K562 (cell line): ENCODE results near the gene DNAJC9. TPM values are rescaled to one million over a fixed set of nuclear protein-coding genes. Genes with fewer than 3 reads are reported as not detected.

Source experiments
- BRD9 ChIP-seq: fragments of 450-650 bp; IDR thresholded peaks from 2 replicates; pipeline ENCODE4 v1.6.1; 2018; ENCODE audit warnings: low read depth; ENCODE audit not compliant: partially characterized antibody
- DMBX1 ChIP-seq: fragments of 250-450 bp; sonication (Bioruptor Pico); IDR thresholded peaks from 2 replicates; pipeline ENCODE4 v1.8.0; 2022; ENCODE audit warnings: inconsistent platforms, mild to moderate bottlenecking, moderate library complexity, borderline replicate concordance
- ELF1 ChIP-seq: fragments of 200-800 bp; sonication (Bioruptor generic); IDR thresholded peaks from 2 replicates; pipeline ENCODE4 v1.6.1; 2016; ENCODE audit warnings: missing genetic modification characterization, missing compliant biosample characterization
- FIP1L1 ChIP-seq: fragments of 200-400 bp; formaldehyde crosslinking; IDR thresholded peaks from 2 replicates; pipeline ENCODE4 v1.6.1; 2018; ENCODE audit warnings: mild to moderate bottlenecking, low read depth, low read length; ENCODE audit not compliant: poor library complexity, severe bottlenecking
- FOXJ2 ChIP-seq: fragments of 200-800 bp; sonication (Bioruptor generic); IDR thresholded peaks from 2 replicates; pipeline ENCODE4 v1.6.1; 2016; ENCODE audit warnings: missing genetic modification characterization, missing compliant biosample characterization
- FUS ChIP-seq: fragments of 200-400 bp; formaldehyde crosslinking; optimal IDR thresholded peaks from 2 replicates; pipeline ENCODE3; 2017; ENCODE audit warnings: low read depth, low read length
- HDAC3 ChIP-seq: fragments of 450-650 bp; IDR thresholded peaks from 2 replicates; pipeline ENCODE4 v1.6.1; 2018; ENCODE audit warnings: borderline replicate concordance, mild to moderate bottlenecking, moderate library complexity; ENCODE audit not compliant: partially characterized antibody
- KAT2B ChIP-seq: IDR thresholded peaks from one replicate; pipeline ENCODE4 v1.6.1; 2012; ENCODE audit warnings: low read depth, mild to moderate bottlenecking, control low read depth, inconsistent platforms, low read length, moderate library complexity
- KHSRP ChIP-seq: fragments of 450-650 bp; IDR thresholded peaks from 2 replicates; pipeline ENCODE4 v1.6.1; 2017
- MAFG ChIP-seq: fragments of 450-650 bp; conservative IDR thresholded peaks from 2 replicates; pipeline ENCODE4 v1.6.1; 2016; ENCODE audit warnings: missing genetic modification characterization, missing compliant biosample characterization
- MAZ ChIP-seq, 2 experiments: fragments of 450-650 bp in 1 of 2; sonication (generic) in 1 of 2; formaldehyde crosslinking; IDR thresholded peaks in 1 of 2; conservative IDR thresholded peaks in 1 of 2; 2 replicates each; pipeline versions ENCODE4 v1.4.0 to v1.5.0; 2020; ENCODE audit warnings: mild to moderate bottlenecking in 1 of 2, missing genetic modification reagents in 1 of 2
- MECOM ChIP-seq: fragments of 250-450 bp; sonication (Bioruptor Pico); IDR thresholded peaks from 2 replicates; pipeline ENCODE4 v1.8.0; 2022; ENCODE audit warnings: inconsistent platforms
- MTA1 ChIP-seq: fragments of 450-650 bp; IDR thresholded peaks from 2 replicates; pipeline ENCODE4 v1.6.1; 2017; ENCODE audit warnings: borderline replicate concordance
- NONO ChIP-seq, 2 experiments: fragments of 200-400 bp in 1 of 2; fragments of 450-650 bp in 1 of 2; formaldehyde crosslinking in 1 of 2; IDR thresholded peaks; 2 replicates each; pipeline ENCODE4 v1.6.1; 2017; ENCODE audit warnings: low read depth in 2 of 2, mild to moderate bottlenecking in 2 of 2, moderate library complexity in 2 of 2, low read length in 1 of 2
- SMAD4 ChIP-seq: fragments of 250-450 bp; sonication (Bioruptor Pico); conservative IDR thresholded peaks from 2 replicates; pipeline ENCODE4 v1.8.0; 2021; ENCODE audit warnings: inconsistent platforms, mild to moderate bottlenecking, moderate library complexity
- SMARCC2 ChIP-seq: fragments of 450-650 bp; IDR thresholded peaks from 2 replicates; pipeline ENCODE4 v1.6.1; 2017; ENCODE audit warnings: antibody characterized with exemption, moderate library complexity, mild to moderate bottlenecking, low read depth
- SMARCE1 ChIP-seq: fragments of 450-650 bp; IDR thresholded peaks from 2 replicates; pipeline ENCODE4 v1.7.1; 2016; ENCODE audit warnings: mild to moderate bottlenecking
- TCF7 ChIP-seq: sonication (generic); IDR thresholded peaks from 2 replicates; pipeline ENCODE4 v1.6.1; 2016; ENCODE audit warnings: antibody characterized with exemption, borderline replicate concordance
- TEAD1 ChIP-seq, 2 experiments: fragments of 450-650 bp in 1 of 2; sonication (generic) in 1 of 2; formaldehyde crosslinking; IDR thresholded peaks; 2 replicates each; pipeline versions ENCODE4 v1.4.0 to v1.8.0; 2020 to 2022; ENCODE audit warnings: mild to moderate bottlenecking in 2 of 2, missing genetic modification reagents in 1 of 2
- ZNF354B ChIP-seq: fragments of 250-450 bp; sonication (Bioruptor Pico); IDR thresholded peaks from 2 replicates; pipeline ENCODE4 v1.4.0; 2020
- ZNF766 ChIP-seq: fragments of 200-800 bp; sonication (Bioruptor generic); conservative IDR thresholded peaks from 2 replicates; pipeline ENCODE4 v1.6.1; 2016; ENCODE audit warnings: missing genetic modification characterization, missing compliant biosample characterization
- polyA plus RNA-seq, 8 experiments: library from polyadenylated mRNA; depleted of rRNA in 4 of 8; stranded (reverse) in 5 of 8; unstranded in 3 of 8; fragments of >200 nt; fragmentation: Nextera tagmentation in 2 of 8; fragmentation: Illumina TruSeq in 1 of 8; extraction: Ambion mirVana in 2 of 8; extraction: Trizol in 1 of 8; gene quantifications; 2 replicates each; pipeline versions ENCODE4 v1.2.1 to v1.2.3, GENCODE V29; 2011 to 2014; ENCODE audit warnings: inconsistent platforms in 1 of 8, missing spikeins in 1 of 8
- total RNA-seq, 7 experiments: library from RNA; depleted of rRNA in 6 of 7; stranded (reverse); fragments of >200 nt in 6 of 7; fragmentation: Illumina TruSeq in 2 of 7; extraction: Trizol in 2 of 7; gene quantifications; 2 replicates each; pipeline versions ENCODE4 v1.2.1 to v1.2.3, GENCODE V29; 2011 to 2021; ENCODE audit warnings: low replicate concordance in 1 of 7
- TF ChIP-seq, protein P1 (sequence below): fragments of 450-650 bp; formaldehyde crosslinking; IDR thresholded peaks from 2 replicates; pipeline ENCODE4 v1.4.0; 2022; ENCODE audit warnings: missing genetic modification characterization
- TF ChIP-seq, protein P2 (sequence below): fragments of 450-650 bp; formaldehyde crosslinking; IDR thresholded peaks from 2 replicates; pipeline ENCODE4 v1.4.0; 2020; ENCODE audit warnings: mild to moderate bottlenecking, mixed read lengths
- TF ChIP-seq, protein P3 (sequence below): fragments of 250-450 bp; sonication (Bioruptor Pico); IDR thresholded peaks from 2 replicates; pipeline ENCODE4 v1.4.0; 2020
- TF ChIP-seq, protein P4 (sequence below): fragments of 450-650 bp; formaldehyde crosslinking; IDR thresholded peaks from 2 replicates; pipeline ENCODE4 v1.4.0; 2020; ENCODE audit warnings: mild to moderate bottlenecking, moderate library complexity

Gene DNAJC9
- total and polyA plus RNA-seq, 9 of the 15 experiments (the other 6 are each of a cell fraction or from before 2014, with no cell fraction given) = 66.7 to 133 (median 102) TPM

DNA sequence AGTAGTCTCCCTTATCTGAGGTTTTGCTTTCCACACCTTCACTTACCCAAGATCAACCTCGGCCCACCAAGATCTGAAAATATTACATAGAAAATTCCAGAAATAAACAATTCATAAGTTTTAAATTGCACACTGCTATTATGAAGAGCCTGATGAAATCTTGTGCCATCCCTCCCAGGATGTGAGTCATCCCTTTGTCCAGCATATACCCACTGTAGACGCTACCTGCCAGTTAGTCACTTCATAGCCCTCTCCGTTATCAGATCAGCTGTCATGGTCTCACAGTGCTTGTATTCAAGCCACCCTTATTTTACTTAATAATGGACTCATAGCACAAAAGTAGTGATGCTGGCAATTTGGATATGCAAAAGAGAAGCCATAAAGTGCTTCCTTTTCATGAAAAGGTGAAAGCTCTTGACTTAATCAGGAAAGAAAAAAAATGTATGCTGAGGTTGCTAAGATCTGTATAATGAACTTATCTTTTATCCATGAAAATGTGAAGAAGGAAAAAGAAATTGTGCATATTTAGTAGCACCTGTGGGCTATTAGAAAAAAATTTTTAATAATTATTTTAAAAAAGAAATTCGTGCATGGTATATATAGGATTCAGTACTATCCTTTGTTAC lies 15.2 kb upstream of the DNAJC9 start (continued):
- TF ChIP-seq FUS (no peak), ELF1 (tag) (no peak), HDAC3 (peak; percentile 29), FIP1L1 (no peak), SMARCE1 (peak; percentile 95), FOXJ2 (tag) (no peak), MECOM (CRISPR knock-in tag) (no peak), SMARCC2 (peak; percentile 91; the same call in 1 of the 2 replicates), MAFG (tag) (no peak), ZNF766 (no peak), DMBX1 (CRISPR knock-in tag) (peak; percentile 50; the same call in 1 of the 2 replicates), BRD9 (peak; percentile 66), ZNF354B (CRISPR knock-in tag) (no peak), NONO (IDR thresholded peaks at IDR 0.05; ENCODE audit: low read depth in 2 of 2, low read length in 1 of 2) (no peak), MTA1 (peak; percentile 71; the same call in 1 of the 2 replicates), MAZ (CRISPR knock-in tag; conservative IDR thresholded peaks at IDR 0.05 in 1 of 2, IDR thresholded peaks at IDR 0.05 in 1 of 2) (no peak; a peak in 1 of 4 replicates), SMAD4 (CRISPR knock-in tag) (peak; percentile 80; the same call in 1 of the 2 replicates), KAT2B (no peak), TCF7 (no peak), TEAD1 (CRISPR knock-in tag; IDR thresholded peaks at IDR 0.05) (no peak), KHSRP (no peak)
- TF ChIP-seq, protein P1, sequence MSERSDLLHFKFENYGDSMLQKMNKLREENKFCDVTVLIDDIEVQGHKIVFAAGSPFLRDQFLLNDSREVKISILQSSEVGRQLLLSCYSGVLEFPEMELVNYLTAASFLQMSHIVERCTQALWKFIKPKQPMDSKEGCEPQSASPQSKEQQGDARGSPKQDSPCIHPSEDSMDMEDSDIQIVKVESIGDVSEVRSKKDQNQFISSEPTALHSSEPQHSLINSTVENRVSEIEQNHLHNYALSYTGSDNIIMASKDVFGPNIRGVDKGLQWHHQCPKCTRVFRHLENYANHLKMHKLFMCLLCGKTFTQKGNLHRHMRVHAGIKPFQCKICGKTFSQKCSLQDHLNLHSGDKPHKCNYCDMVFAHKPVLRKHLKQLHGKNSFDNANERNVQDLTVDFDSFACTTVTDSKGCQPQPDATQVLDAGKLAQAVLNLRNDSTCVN (CRISPR knock-in tag) = no peak
- TF ChIP-seq, protein P2, sequence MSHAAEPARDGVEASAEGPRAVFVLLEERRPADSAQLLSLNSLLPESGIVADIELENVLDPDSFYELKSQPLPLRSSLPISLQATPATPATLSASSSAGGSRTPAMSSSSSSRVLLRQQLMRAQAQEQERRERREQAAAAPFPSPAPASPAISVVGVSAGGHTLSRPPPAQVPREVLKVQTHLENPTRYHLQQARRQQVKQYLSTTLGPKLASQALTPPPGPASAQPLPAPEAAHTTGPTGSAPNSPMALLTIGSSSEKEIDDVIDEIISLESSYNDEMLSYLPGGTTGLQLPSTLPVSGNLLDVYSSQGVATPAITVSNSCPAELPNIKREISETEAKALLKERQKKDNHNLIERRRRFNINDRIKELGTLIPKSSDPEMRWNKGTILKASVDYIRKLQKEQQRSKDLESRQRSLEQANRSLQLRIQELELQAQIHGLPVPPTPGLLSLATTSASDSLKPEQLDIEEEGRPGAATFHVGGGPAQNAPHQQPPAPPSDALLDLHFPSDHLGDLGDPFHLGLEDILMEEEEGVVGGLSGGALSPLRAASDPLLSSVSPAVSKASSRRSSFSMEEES (CRISPR knock-in tag) = no peak
- TF ChIP-seq, protein P3, sequence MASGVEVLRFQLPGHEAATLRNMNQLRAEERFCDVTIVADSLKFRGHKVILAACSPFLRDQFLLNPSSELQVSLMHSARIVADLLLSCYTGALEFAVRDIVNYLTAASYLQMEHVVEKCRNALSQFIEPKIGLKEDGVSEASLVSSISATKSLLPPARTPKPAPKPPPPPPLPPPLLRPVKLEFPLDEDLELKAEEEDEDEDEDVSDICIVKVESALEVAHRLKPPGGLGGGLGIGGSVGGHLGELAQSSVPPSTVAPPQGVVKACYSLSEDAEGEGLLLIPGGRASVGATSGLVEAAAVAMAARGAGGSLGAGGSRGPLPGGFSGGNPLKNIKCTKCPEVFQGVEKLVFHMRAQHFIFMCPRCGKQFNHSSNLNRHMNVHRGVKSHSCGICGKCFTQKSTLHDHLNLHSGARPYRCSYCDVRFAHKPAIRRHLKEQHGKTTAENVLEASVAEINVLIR (CRISPR knock-in tag) = no peak
- TF ChIP-seq, protein P4, sequence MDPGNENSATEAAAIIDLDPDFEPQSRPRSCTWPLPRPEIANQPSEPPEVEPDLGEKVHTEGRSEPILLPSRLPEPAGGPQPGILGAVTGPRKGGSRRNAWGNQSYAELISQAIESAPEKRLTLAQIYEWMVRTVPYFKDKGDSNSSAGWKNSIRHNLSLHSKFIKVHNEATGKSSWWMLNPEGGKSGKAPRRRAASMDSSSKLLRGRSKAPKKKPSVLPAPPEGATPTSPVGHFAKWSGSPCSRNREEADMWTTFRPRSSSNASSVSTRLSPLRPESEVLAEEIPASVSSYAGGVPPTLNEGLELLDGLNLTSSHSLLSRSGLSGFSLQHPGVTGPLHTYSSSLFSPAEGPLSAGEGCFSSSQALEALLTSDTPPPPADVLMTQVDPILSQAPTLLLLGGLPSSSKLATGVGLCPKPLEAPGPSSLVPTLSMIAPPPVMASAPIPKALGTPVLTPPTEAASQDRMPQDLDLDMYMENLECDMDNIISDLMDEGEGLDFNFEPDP = no peak
